ENCODE results near the gene APEH. TPM values are rescaled to one million over a fixed set of nuclear protein-coding genes. Genes with fewer than 3 reads are reported as not detected.

The APEH gene
- total and polyA plus RNA-seq, 9 of the 15 experiments (the other 6 are each of a cell fraction or from before 2014, with no cell fraction given): 70.9 to 177 (median 117) TPM

DNA sequence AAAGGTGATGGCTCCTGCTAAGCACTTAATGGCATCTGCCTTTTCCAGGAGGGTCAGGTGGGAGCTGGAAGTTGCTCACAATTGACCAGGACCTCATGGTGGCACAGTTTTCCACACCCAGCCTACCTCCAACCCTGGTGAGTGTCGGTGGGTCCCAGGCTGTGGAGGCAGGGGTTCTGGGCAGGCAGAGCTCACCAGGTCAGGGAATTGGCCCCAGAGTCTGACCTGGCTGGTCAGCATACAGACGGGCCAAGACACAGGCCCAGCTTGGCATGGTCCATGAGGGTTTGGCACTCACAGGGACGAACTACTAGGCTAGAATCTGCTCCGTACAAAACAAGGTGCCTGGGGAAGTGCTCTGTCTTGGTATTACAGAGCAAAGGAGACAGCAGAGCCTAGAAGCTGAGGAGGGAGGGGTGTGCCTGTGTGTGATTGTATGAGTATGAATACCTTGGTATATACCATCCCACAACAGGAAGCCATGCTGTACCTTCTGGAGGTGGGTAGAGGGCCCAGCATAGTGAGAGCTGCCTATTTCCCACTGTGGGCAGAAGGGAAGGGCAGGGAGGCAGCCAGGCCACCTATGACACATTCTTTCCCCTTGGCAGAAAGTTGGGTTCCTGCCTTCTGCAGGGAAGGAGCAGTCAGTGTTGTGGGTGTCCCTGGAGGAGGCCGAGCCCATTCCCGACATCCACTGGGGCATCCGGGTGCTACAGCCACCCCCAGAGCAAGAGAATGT is 6.5 kb downstream of the APEH start:
- intact Hi-C loops (cut with micrococcal nuclease) (no loop called here), in situ Hi-C loops (cut with MboI) (no loop called here)
- peaks cover 0 to 9% of the 10 kb centered on the region in 2 experiments; a peak in 2 of 5 replicates for H3K4me1 ChIP-seq (replicated peaks in 1 of 2; ENCODE audit: control insufficient read depth in 2 of 2, insufficient read depth in 2 of 2, low read length in 2 of 2)
- FAIRE-seq (no peak), ATAC-seq (no peak), DNase-seq (ENCODE audit: extremely low read depth in 1 of 4, low spot score in 3 of 4) (no peak)
- no peaks in the 10 kb centered on the region for H4K20me1 ChIP-seq (replicated peaks; ENCODE audit: control insufficient read depth, insufficient read depth, low read length)
- no peaks in the 10 kb centered on the region for H3K9me3 ChIP-seq (replicated peaks; ENCODE audit: control insufficient read depth, insufficient read depth, low read depth, low read length)
- no peak overlapping the region for H2AFZ ChIP-seq (ENCODE audit: low read depth, low read length)
- WGBS (ENCODE audit: insufficient coverage, low coverage, missing lambda C conversion rate): 96% methylated on average over 6 of the region's 7 CpGs
- peaks cover 3% of the 10 kb centered on the region for H3K9me1 ChIP-seq (ENCODE audit: control insufficient read depth, insufficient read depth, low read length)
- POLR2A ChIA-PET: interaction anchor here (0.6 kb wide), 1 partner anchor 1059 kb away, joined by 3 read pairs; the partner anchor contains the start of gene TMEM89
- H3K4me3 ChIP-seq: no peak overlapping the region
- peaks cover 6% of the 10 kb centered on the region; the same call in 1 of the 3 replicates for H3K79me2 ChIP-seq (ENCODE audit: control insufficient read depth, insufficient read depth, low read length)
- no TSS peak for BruUV-seq (replicated peaks)
- CTCF ChIA-PET (ENCODE audit: low intra/inter-chr PET ratio): no interaction called here
- peaks cover 83% of the 10 kb centered on the region; the same call in 2 of the 3 replicates for H3K36me3 ChIP-seq (ENCODE audit: control insufficient read depth, insufficient read depth, low read length)
- no peak overlapping the region for H3K4me2 ChIP-seq (ENCODE audit: insufficient read depth, low read length)
- H3K27me3 ChIP-seq (ENCODE audit: control insufficient read depth in 2 of 2, insufficient read depth in 2 of 2, low read length in 2 of 2): no peaks in the 10 kb centered on the region
- peak overlapping the region in 1 of 2 experiments; percentile 52; a peak in 1 of 4 replicates for H3K9ac ChIP-seq (ENCODE audit: insufficient read depth in 1 of 2, low read depth in 2 of 2, low read length in 2 of 2)
- no peak overlapping the region; the same call in 2 of the 3 replicates for H3K27ac ChIP-seq (ENCODE audit: extremely low read depth, low read depth, low read length)
- TF ChIP-seq NELFE (IDR thresholded peaks at IDR 0.05; ENCODE audit: insufficient read depth, insufficient read length): no peak
- TF ChIP-seq TAF7 (tag; IDR thresholded peaks at IDR 0.05): no peak
- TF ChIP-seq, protein P1, sequence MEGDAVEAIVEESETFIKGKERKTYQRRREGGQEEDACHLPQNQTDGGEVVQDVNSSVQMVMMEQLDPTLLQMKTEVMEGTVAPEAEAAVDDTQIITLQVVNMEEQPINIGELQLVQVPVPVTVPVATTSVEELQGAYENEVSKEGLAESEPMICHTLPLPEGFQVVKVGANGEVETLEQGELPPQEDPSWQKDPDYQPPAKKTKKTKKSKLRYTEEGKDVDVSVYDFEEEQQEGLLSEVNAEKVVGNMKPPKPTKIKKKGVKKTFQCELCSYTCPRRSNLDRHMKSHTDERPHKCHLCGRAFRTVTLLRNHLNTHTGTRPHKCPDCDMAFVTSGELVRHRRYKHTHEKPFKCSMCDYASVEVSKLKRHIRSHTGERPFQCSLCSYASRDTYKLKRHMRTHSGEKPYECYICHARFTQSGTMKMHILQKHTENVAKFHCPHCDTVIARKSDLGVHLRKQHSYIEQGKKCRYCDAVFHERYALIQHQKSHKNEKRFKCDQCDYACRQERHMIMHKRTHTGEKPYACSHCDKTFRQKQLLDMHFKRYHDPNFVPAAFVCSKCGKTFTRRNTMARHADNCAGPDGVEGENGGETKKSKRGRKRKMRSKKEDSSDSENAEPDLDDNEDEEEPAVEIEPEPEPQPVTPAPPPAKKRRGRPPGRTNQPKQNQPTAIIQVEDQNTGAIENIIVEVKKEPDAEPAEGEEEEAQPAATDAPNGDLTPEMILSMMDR (IDR thresholded peaks at IDR 0.05 in 2 of 3, conservative IDR thresholded peaks at IDR 0.05 in 1 of 3; ENCODE audit: insufficient read depth in 2 of 3, low read depth in 1 of 3, low read length in 3 of 3): no peak
- no peak for TF ChIP-seq GATAD2B (IDR thresholded peaks at IDR 0.05; ENCODE audit: borderline replicate concordance)
- no peak for TF ChIP-seq MEIS2 (IDR thresholded peaks at IDR 0.05; ENCODE audit: partially characterized antibody)
- no peak for TF ChIP-seq ATF3 (IDR thresholded peaks at IDR 0.05)
- no peak for TF ChIP-seq ATF3 (CRISPR knock-in tag; conservative IDR thresholded peaks at IDR 0.05)
- no peak for TF ChIP-seq XRCC4 (IDR thresholded peaks at IDR 0.05; ENCODE audit: extremely low read depth, insufficient read depth, insufficient read length)
- no peak for TF ChIP-seq COPS2 (conservative IDR thresholded peaks at IDR 0.05)
- no peak for TF ChIP-seq XRCC3 (IDR thresholded peaks at IDR 0.05)
- TF ChIP-seq IRF9 (tag; IDR thresholded peaks at IDR 0.05): no peak
- TF ChIP-seq SIRT6 (IDR thresholded peaks at IDR 0.05; ENCODE audit: low read depth, low read length): no peak
- no peak for TF ChIP-seq ZNF146 (CRISPR knock-in tag; IDR thresholded peaks at IDR 0.05; ENCODE audit: unreplicated experiment)
- no peak for TF ChIP-seq PRDM10 (IDR thresholded peaks at IDR 0.05; ENCODE audit: partially characterized antibody)
